ENCODE measurements around the gene ATP2B3.

ATP2B3 gene

GRCh38 chrX:153470411-153471363 is 46.8 kb upstream of the ATP2B3 start, which contains the start of gene HAUS7:
HAUS7 (minus strand) TSS chrX:153470576; CDS start chrX:153470557, 19 bp downstream.
- H3K9ac ChIP-seq (ENCODE audit: low read length): peak within 1 kb of the TSS; percentile 93
- no peaks in the 10 kb centered on the region for H3K36me3 ChIP-seq (ENCODE audit: low read length)
- no peaks in the 10 kb centered on the region for H3K27me3 ChIP-seq (ENCODE audit: low read length)
- H3F3A ChIP-seq (ENCODE audit: insufficient read depth): no peaks in the 10 kb centered on the region
- H3K9me3 ChIP-seq (ENCODE audit: insufficient read depth, low read length): no peaks in the 10 kb centered on the region
- no peak within 1 kb of the TSS for H3K27ac ChIP-seq (ENCODE audit: low read depth, low read length)
- no peaks in the 10 kb centered on the region for H4K20me1 ChIP-seq (ENCODE audit: low read depth, low read length)
- H3K9me2 ChIP-seq (replicated peaks; ENCODE audit: insufficient read depth, low read length): no peaks in the 10 kb centered on the region
- peaks cover 11% of the 10 kb centered on the region for H3K79me2 ChIP-seq (ENCODE audit: insufficient read depth, low read length)
- TF ChIP-seq EZH2phosphoT487 (conservative IDR thresholded peaks at IDR 0.05; ENCODE audit: low read length) (no peak), CTCF (IDR thresholded peaks at IDR 0.05; ENCODE audit: insufficient read depth, low read length, poor library complexity, severe bottlenecking) (peak; percentile 49)
- H3K4me3 ChIP-seq (ENCODE audit: insufficient read depth, low read length, poor library complexity, severe bottlenecking): peak within 1 kb of the TSS; percentile 91
- H3K4me2 ChIP-seq (ENCODE audit: low read depth, low read length, poor library complexity, severe bottlenecking): peak within 1 kb of the TSS; percentile 91
- peak within 1 kb of the TSS; percentile 84 for H2AFZ ChIP-seq (ENCODE audit: low read depth, low read length, severe bottlenecking)

- H3K27ac ChIP-seq (ENCODE audit: low read depth, low read length): no peak overlapping the region
- H4K20me1 ChIP-seq (ENCODE audit: low read depth, low read length): no peaks in the 10 kb centered on the region
- H3K9me2 ChIP-seq (replicated peaks; ENCODE audit: insufficient read depth, low read length): no peaks in the 10 kb centered on the region
- H3K27me3 ChIP-seq (ENCODE audit: low read length): no peaks in the 10 kb centered on the region
- no peak overlapping the region for H3K9ac ChIP-seq (ENCODE audit: low read length)
- no peaks in the 10 kb centered on the region for H3F3A ChIP-seq (ENCODE audit: insufficient read depth)
- H3K36me3 ChIP-seq (ENCODE audit: low read length): no peaks in the 10 kb centered on the region
- H2AFZ ChIP-seq (ENCODE audit: low read depth, low read length, severe bottlenecking): no peak overlapping the region
- H3K9me3 ChIP-seq (ENCODE audit: insufficient read depth, low read length): no peaks in the 10 kb centered on the region
- no peak overlapping the region for H3K4me2 ChIP-seq (ENCODE audit: low read depth, low read length, poor library complexity, severe bottlenecking)
- TF ChIP-seq CTCF (IDR thresholded peaks at IDR 0.05; ENCODE audit: insufficient read depth, low read length, poor library complexity, severe bottlenecking) (no peak), EZH2phosphoT487 (conservative IDR thresholded peaks at IDR 0.05; ENCODE audit: low read length) (no peak)
- peaks cover 11% of the 10 kb centered on the region for H3K79me2 ChIP-seq (ENCODE audit: insufficient read depth, low read length)
- no peak overlapping the region for H3K4me3 ChIP-seq (ENCODE audit: insufficient read depth, low read length, poor library complexity, severe bottlenecking)
These were observed 45.7 kb upstream of the ATP2B3 start for GRCh38 chrX:153471663-153472280.

- TF ChIP-seq EZH2phosphoT487 (conservative IDR thresholded peaks at IDR 0.05; ENCODE audit: low read length) (no peak), CTCF (IDR thresholded peaks at IDR 0.05; ENCODE audit: insufficient read depth, low read length, poor library complexity, severe bottlenecking) (no peak)
- no peak overlapping the region for H2AFZ ChIP-seq (ENCODE audit: low read depth, low read length, severe bottlenecking)
These were observed 44.3 kb upstream of the ATP2B3 start for GRCh38 chrX:153473126-153473525.

More at GRCh38 chrX:153473126-153473525, 44.3 kb upstream of the ATP2B3 start:
- H3K36me3 ChIP-seq (ENCODE audit: low read length): no peaks in the 10 kb centered on the region
- no peak overlapping the region for H3K4me3 ChIP-seq (ENCODE audit: insufficient read depth, low read length, poor library complexity, severe bottlenecking)
- peaks cover 11% of the 10 kb centered on the region for H3K79me2 ChIP-seq (ENCODE audit: insufficient read depth, low read length)
- H3K9me3 ChIP-seq (ENCODE audit: insufficient read depth, low read length): no peaks in the 10 kb centered on the region
- H3K27me3 ChIP-seq (ENCODE audit: low read length): no peaks in the 10 kb centered on the region
- no peaks in the 10 kb centered on the region for H4K20me1 ChIP-seq (ENCODE audit: low read depth, low read length)
- H3K9me2 ChIP-seq (replicated peaks; ENCODE audit: insufficient read depth, low read length): no peaks in the 10 kb centered on the region
- H3K4me2 ChIP-seq (ENCODE audit: low read depth, low read length, poor library complexity, severe bottlenecking): no peak overlapping the region
- H3K27ac ChIP-seq (ENCODE audit: low read depth, low read length): no peak overlapping the region
- no peak overlapping the region for H3K9ac ChIP-seq (ENCODE audit: low read length)
- H3F3A ChIP-seq (ENCODE audit: insufficient read depth): no peaks in the 10 kb centered on the region

Measured in SU-DHL-6 (cell line).